ENCODE measurements around the gene SLC2A9. TPM values are rescaled to one million over a fixed set of nuclear protein-coding genes. Genes with fewer than 3 reads are reported as not detected.

SLC2A9 gene
- total and polyA plus RNA-seq, 2 of the 8 experiments (the other 6 are each of a cell fraction or from before 2014, with no cell fraction given) = 0.20 to 0.26 TPM

GRCh38 chr4:10018818-10019461 lies 2.4 kb downstream of the SLC2A9 start:
- Histone ChIP-seq H3K4me3 (ENCODE audit: extremely low read depth in 1 of 4, insufficient read depth in 2 of 4, low read depth in 3 of 4, low read length in 4 of 4) (peak overlapping the region; percentile 25 to 61 (median 48); a peak in 7 of 8 replicates), H2BK12ac (ENCODE audit: low read depth, low read length) (peak overlapping the region; percentile 12; the same call in 1 of the 2 replicates), H3K23me2 (ENCODE audit: low read depth, low read length) (peaks cover 6% of the 10 kb centered on the region; the same call in 1 of the 2 replicates), H3K4ac (replicated peaks; ENCODE audit: insufficient read length, low read depth, low read length) (no peak overlapping the region), H4K20me1 (replicated peaks in 1 of 2; ENCODE audit: control insufficient read depth in 1 of 2, insufficient read depth in 2 of 2, low read length in 2 of 2) (no peaks in the 10 kb centered on the region), H3K79me2 (ENCODE audit: control insufficient read depth in 1 of 2, insufficient read depth in 2 of 2, low read length in 2 of 2) (no peaks in the 10 kb centered on the region), H2BK5ac (ENCODE audit: low read depth, low read length) (no peak overlapping the region), H4K8ac (ENCODE audit: extremely low read depth, insufficient read depth, low read length) (peak overlapping the region; percentile 94; the same call in 1 of the 2 replicates), H3K9ac (replicated peaks in 1 of 4; ENCODE audit: extremely low read depth in 1 of 4, low read depth in 3 of 4, low read length in 3 of 4) (peak overlapping the region in 2 of 4 experiments; percentile 65 to 68; a peak in 4 of 7 replicates), H4K5ac (ENCODE audit: insufficient read length, low read depth, low read length) (no peak overlapping the region), H3K56ac (replicated peaks; ENCODE audit: insufficient read length, low read depth, low read length) (no peak overlapping the region), H3K23ac (ENCODE audit: insufficient read length) (no peak overlapping the region), H3K27ac (ENCODE audit: low read depth, low read length) (peak overlapping the region; percentile 51; the same call in 1 of the 2 replicates), H3K14ac (ENCODE audit: insufficient read length) (no peak overlapping the region), H3K4me1 (replicated peaks in 1 of 4; ENCODE audit: control insufficient read depth in 3 of 4, insufficient read depth in 4 of 4, low read length in 3 of 4) (peaks cover 0 to 12% (median 4%) of the 10 kb centered on the region in 4 experiments; a peak in 5 of 7 replicates), H3K9me3 (ENCODE audit: insufficient read depth in 2 of 2, low read depth in 1 of 2, low read length in 1 of 2) (no peaks in the 10 kb centered on the region), H3K27me3 (replicated peaks in 1 of 4; ENCODE audit: control insufficient read depth in 3 of 4, extremely low read depth in 1 of 4, insufficient read depth in 3 of 4, low read length in 3 of 4) (peaks cover 0 to 12% (median 6%) of the 10 kb centered on the region in 4 experiments; a peak in 4 of 7 replicates), H2AFZ (ENCODE audit: low read length) (peak overlapping the region; percentile 89), H2BK15ac (ENCODE audit: low read length) (no peak overlapping the region), H3K79me1 (ENCODE audit: low read depth, low read length) (0 out of 2 replicates have a peak, but pooled peaks cover 2% of the 10 kb centered on the region), H3K18ac (ENCODE audit: extremely low read depth, low read length) (peak overlapping the region; percentile 93), H2BK120ac (replicated peaks; ENCODE audit: low read depth, low read length) (no peak overlapping the region), H2AK5ac (ENCODE audit: low read depth, low read length) (no peak overlapping the region), H4K91ac (replicated peaks; ENCODE audit: insufficient read length, low read length) (no peak overlapping the region), H3K4me2 (ENCODE audit: insufficient read depth in 1 of 2, low read depth in 2 of 2, low read length in 2 of 2) (peak overlapping the region; percentile 55 to 83), H3K36me3 (ENCODE audit: control insufficient read depth in 2 of 4, insufficient read depth in 4 of 4, low read length in 3 of 4) (no peaks in the 10 kb centered on the region), H2BK20ac (ENCODE audit: low read length) (no peak overlapping the region)
- FAIRE-seq = no peak
- peak; percentile 79 to 99 for DNase-seq (ENCODE audit: low read depth in 1 of 2, low spot score in 2 of 2)
- POLR2A ChIA-PET (ENCODE audit: partially characterized antibody) = interaction anchor here (1.6 to 1.9 kb wide), 2 partner anchors 50 to 99 kb away, joined by 4 to 5 read pairs; no protein-coding TSS in a partner anchor
- CTCF ChIA-PET (ENCODE audit: partially characterized antibody) = interaction anchor here (0.6 to 9.1 kb wide), 11 partner anchors 10 to 1572 kb away, joined by 3 to 211 read pairs (median 5); no protein-coding TSS in a partner anchor
- WGBS, 2 experiments (ENCODE audit: extremely low coverage in 1 of 2, insufficient coverage in 1 of 2, insufficient read length in 1 of 2, insufficient replicate concordance in 2 of 2, low coverage in 1 of 2, low lambda C conversion rate in 2 of 2, missing lambda C conversion rate in 1 of 2) = 10% methylated on average over 39 of the region's 52 CpGs; no CpG with 5 or more reads in 1 of the 2 experiments
- TF ChIP-seq KDM4A (IDR thresholded peaks at IDR 0.05; ENCODE audit: low read depth, low read length, severe bottlenecking) (peak; percentile 84), MAFK (IDR thresholded peaks at IDR 0.05; ENCODE audit: low read depth, low read length) (no peak), TAF1 (IDR thresholded peaks at IDR 0.05; ENCODE audit: low read depth, low read length) (peak; percentile 67), CTBP2 (IDR thresholded peaks at IDR 0.05; ENCODE audit: borderline replicate concordance, insufficient read depth, insufficient read length, low read length) (no peak), CBX5 (IDR thresholded peaks at IDR 0.05; ENCODE audit: low read depth, low read length) (no peak), SP4 (IDR thresholded peaks at IDR 0.05; ENCODE audit: low read length) (no peak), SIRT6 (IDR thresholded peaks at IDR 0.05; ENCODE audit: low read length) (no peak)
- TF ChIP-seq, protein P1, sequence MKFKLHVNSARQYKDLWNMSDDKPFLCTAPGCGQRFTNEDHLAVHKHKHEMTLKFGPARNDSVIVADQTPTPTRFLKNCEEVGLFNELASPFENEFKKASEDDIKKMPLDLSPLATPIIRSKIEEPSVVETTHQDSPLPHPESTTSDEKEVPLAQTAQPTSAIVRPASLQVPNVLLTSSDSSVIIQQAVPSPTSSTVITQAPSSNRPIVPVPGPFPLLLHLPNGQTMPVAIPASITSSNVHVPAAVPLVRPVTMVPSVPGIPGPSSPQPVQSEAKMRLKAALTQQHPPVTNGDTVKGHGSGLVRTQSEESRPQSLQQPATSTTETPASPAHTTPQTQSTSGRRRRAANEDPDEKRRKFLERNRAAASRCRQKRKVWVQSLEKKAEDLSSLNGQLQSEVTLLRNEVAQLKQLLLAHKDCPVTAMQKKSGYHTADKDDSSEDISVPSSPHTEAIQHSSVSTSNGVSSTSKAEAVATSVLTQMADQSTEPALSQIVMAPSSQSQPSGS (IDR thresholded peaks at IDR 0.05; ENCODE audit: low read length) = no peak
- TF ChIP-seq, protein P2, sequence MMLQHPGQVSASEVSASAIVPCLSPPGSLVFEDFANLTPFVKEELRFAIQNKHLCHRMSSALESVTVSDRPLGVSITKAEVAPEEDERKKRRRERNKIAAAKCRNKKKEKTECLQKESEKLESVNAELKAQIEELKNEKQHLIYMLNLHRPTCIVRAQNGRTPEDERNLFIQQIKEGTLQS (IDR thresholded peaks at IDR 0.05; ENCODE audit: insufficient read depth, low read depth, low read length) = peak; percentile 74; the same call in 1 of the 2 replicates
